HUES48 (cell line): ENCODE data around the gene PKD1.

Experiments
- H3K27ac ChIP-seq: one replicate; pipeline ENCODE4 v1.7.0; 2013; ENCODE audit warnings: low read depth, low read length, inconsistent platforms
- H3K27me3 ChIP-seq: 2 replicates; pipeline ENCODE4 v1.6.1; 2013; ENCODE audit warnings: mild to moderate bottlenecking, low read length; ENCODE audit not compliant: control insufficient read depth, insufficient read depth
- H3K36me3 ChIP-seq: 2 replicates; pipeline ENCODE4 v1.6.1; 2013; ENCODE audit warnings: low read length; ENCODE audit not compliant: control insufficient read depth, insufficient read depth
- H3K4me1 ChIP-seq: 2 replicates; pipeline ENCODE4 v1.6.1; 2013; ENCODE audit warnings: mild to moderate bottlenecking, low read length; ENCODE audit not compliant: control insufficient read depth, insufficient read depth
- H3K4me3 ChIP-seq: 2 replicates; pipeline ENCODE4 v1.5.1; 2013; ENCODE audit warnings: mild to moderate bottlenecking, low read depth, low read length
- H3K9ac ChIP-seq: 2 replicates; pipeline ENCODE4 v1.6.1; 2013; ENCODE audit warnings: mild to moderate bottlenecking, low read depth, low read length, moderate library complexity
- H3K9me3 ChIP-seq: 2 replicates; pipeline ENCODE4 v1.6.1; 2013; ENCODE audit warnings: low read length; ENCODE audit not compliant: control insufficient read depth, insufficient read depth

Gene PKD1

DNA sequence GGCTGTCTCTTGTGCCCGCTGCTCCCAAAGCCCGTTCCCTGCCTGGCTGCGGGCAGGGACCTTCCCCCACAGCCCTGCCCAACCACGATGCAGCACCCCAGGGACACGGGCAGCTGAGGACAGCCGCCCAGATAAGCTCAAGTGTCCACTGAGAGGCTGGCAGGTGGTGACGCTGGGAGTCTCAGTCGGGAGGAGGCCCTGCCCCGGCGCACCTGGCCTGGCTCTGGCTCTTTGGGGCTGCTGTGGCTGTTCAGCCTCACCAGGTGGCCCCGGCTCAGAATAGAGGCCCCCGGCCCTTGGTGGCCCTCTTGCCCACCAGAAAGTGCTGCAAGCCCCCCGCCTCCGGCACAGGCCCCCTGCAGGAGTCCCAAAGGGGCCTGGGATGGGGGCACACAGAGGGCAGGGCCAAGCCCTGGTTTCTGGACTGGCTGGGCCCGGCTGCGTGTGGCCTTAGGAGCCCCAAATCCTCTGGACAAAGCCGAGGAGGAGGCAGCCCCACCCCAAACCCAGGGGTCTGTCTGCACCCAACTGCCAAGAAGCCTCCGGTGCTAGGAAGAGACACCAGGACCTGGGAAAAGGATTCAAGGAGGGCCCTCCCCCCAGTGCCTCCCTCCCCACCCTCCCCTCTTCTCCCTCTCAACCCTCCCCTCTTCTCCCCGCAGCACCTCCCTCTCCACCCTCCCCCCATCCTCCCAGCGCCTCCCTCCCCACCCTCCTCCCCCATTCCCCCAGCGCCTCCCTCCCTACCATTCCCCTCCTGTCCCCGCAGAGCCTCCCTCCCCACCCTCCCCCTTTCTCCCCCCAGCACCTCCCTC lies 93.3 kb downstream of the PKD1 start:
- H3K9ac ChIP-seq = no peak overlapping the region
- no peak overlapping the region for H3K27ac ChIP-seq
- peaks cover 3% of the 10 kb centered on the region for H3K4me1 ChIP-seq

DNA sequence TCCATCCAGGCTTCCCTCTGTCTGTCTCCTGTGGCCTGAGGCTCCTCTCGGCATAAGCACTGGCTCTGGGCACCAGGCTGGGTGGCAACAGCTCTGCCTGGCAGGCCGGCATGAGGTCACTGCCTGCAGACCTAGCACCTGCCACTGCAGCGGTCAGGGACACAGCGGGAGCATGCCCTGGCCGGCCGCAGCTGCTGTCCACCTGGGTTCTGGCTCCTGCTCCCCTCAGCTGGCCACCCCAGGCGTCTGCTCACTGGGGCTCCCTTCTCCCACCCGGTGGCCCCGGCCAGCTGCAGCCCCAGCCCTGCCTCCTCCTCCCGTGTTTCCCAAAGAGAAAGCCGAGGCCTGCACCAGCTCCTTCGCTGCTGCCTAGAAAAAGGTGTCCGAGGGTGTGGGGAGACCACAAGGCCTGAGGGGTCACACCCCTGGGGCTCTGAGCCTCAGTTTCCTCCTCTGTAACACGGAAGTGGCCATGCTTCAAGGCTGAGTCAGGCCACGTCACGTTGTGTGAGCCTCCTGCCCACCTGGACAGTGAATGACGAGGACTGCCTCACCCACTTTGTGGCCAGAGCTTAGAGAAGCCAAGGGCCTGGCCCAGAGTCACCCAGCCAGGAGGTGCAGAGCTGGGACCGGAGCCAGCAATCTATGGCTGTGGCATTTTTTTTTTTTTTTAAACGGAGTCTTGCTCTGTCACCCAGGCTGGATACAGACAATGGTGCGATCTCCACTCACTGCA lies 94.7 kb downstream of the PKD1 start:
- Histone ChIP-seq H3K4me1 (no peaks in the 10 kb centered on the region), H3K27me3 (no peaks in the 10 kb centered on the region), H3K9me3 (no peaks in the 10 kb centered on the region), H3K4me3 (no peak overlapping the region), H3K27ac (no peak overlapping the region), H3K36me3 (peaks cover 8% of the 10 kb centered on the region), H3K9ac (no peak overlapping the region)

More for the DNA sequence above, 93.3 kb downstream of the PKD1 start:
- Histone ChIP-seq H3K27me3 (no peaks in the 10 kb centered on the region), H3K36me3 (peaks cover 10% of the 10 kb centered on the region), H3K9me3 (no peaks in the 10 kb centered on the region), H3K4me3 (no peak overlapping the region)

GRCh38 chr16:2040041-2040786 lies 95.5 kb downstream of the PKD1 start:
- no peak overlapping the region for H3K4me3 ChIP-seq
- no peaks in the 10 kb centered on the region for H3K4me1 ChIP-seq
- H3K27ac ChIP-seq = no peak overlapping the region
- H3K9me3 ChIP-seq = no peaks in the 10 kb centered on the region
- H3K9ac ChIP-seq = no peak overlapping the region
- H3K36me3 ChIP-seq = peaks cover 4% of the 10 kb centered on the region
- no peaks in the 10 kb centered on the region for H3K27me3 ChIP-seq

DNA sequence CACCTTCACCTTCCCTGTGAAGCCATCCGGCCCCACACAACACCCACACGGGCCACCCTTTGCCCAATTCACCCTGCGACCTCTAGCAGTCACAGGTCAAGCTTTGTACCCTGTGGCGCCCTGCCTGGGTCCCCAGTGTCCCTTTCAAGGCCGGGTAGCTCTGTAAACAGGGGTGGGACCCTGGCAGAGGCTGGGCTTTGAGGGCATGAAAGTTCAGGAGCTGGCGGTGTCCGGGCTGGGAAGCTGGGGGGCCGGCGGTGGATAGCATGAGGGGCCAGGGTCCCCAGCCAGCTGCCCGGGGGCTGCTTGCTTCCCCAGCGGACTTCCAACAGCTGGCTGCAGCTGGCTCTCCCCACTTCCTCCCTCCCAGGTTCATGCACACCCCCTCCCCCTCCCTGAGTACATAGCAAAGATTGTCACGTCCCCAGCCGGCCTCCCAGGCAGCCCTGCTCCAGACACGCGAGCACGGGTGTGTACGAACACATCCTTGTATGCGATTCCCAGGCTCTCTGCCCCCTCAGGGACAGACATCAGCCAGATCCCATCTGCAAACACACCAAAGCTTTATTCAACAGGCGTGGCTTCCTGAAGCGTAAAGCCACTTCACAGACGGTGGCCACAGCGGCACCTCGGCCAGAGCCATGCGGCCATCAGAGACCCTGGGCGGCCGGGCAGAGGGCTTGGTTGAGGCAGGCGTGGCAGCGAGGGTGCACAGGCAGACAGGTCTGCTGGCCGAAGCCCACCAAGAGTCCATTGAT lies 96.2 kb downstream of the PKD1 start:
- Histone ChIP-seq H3K27me3 (no peaks in the 10 kb centered on the region), H3K4me3 (no peak overlapping the region), H3K36me3 (peaks cover 4% of the 10 kb centered on the region), H3K27ac (no peak overlapping the region), H3K4me1 (no peaks in the 10 kb centered on the region), H3K9ac (no peak overlapping the region), H3K9me3 (no peaks in the 10 kb centered on the region)
